HepG2 (cell line): Measurements from ENCODE around the gene NAT10. TPM values are rescaled to one million over a fixed set of nuclear protein-coding genes. Genes with fewer than 3 reads are reported as not detected.

Experiments used
- ATAC-seq: fragments of 200-7000 bp; cut with Tn5 transposase; 3 replicates; pipeline ENCODE4 v1.9.1; 2020; ENCODE audit warnings: mild to moderate bottlenecking, moderate library complexity
- BruUV-seq: library from RNA; stranded (reverse); fragments of 400-500 nt; replicated peaks from 2 replicates; lab custom pipeline; 2021; lab: Mats Ljungman, UMichigan
- CTCF ChIA-PET: fragments of 300-600 bp; formaldehyde crosslinking; extraction: SDS; loops from one replicate; lab custom pipeline; 2021; ENCODE audit warnings: low total read pairs, inconsistent platforms, low intra/inter-chr PET ratio; lab: Yijun Ruan, JAX
- POLR2A ChIA-PET: fragments of 350-600 bp; sonication (Branson Sonifier 250); formaldehyde crosslinking; loops from one replicate; lab custom pipeline; 2020; ENCODE audit warnings: antibody characterized with exemption, inconsistent platforms; lab: Yijun Ruan, JAX
- DNase-seq: peaks from one replicate; pipeline ENCODE4 v3.0.0-alpha.2; 2015; ENCODE audit warnings: low spot score
- FAIRE-seq: peaks from 3 replicates; lab custom pipeline; 2011; peaks lifted over from hg19 to GRCh38; lab: Jason Lieb, UNC
- H2AFZ ChIP-seq: one replicate; pipeline ENCODE4 v1.6.1; 2011; ENCODE audit warnings: low read length, inconsistent platforms
- H3K27ac ChIP-seq: fragments of 300-600 bp; 3 replicates; pipeline ENCODE4 v1.8.0; 2011; ENCODE audit warnings: mixed run types, mild to moderate bottlenecking, mixed read lengths, low read length, inconsistent platforms; ENCODE audit not compliant: insufficient read depth; ENCODE audit errors: extremely low read length
- H3K27me3 ChIP-seq, 2 experiments: fragments of 200-600 bp in 1 of 2; 2 replicates in 1 of 2; 3 replicates in 1 of 2; pipeline versions ENCODE4 v1.6.0 to v1.8.0; 2011; ENCODE audit warnings: low read length in 2 of 2, mild to moderate bottlenecking in 2 of 2, moderate library complexity in 2 of 2, inconsistent platforms in 1 of 2; ENCODE audit not compliant: insufficient read depth in 2 of 2, control insufficient read depth in 1 of 2
- H3K36me3 ChIP-seq, 2 experiments: fragments of 200-600 bp in 1 of 2; replicated peaks in 1 of 2; 2 replicates in 1 of 2; 3 replicates in 1 of 2; pipeline versions ENCODE4 v1.5.1 to v1.8.0; 2011; ENCODE audit warnings: low read length in 2 of 2, inconsistent platforms in 1 of 2; ENCODE audit not compliant: insufficient read depth in 2 of 2, control insufficient read depth in 1 of 2
- H3K4me1 ChIP-seq: 2 replicates; pipeline ENCODE4 v1.5.1; 2012; ENCODE audit warnings: low read length, inconsistent platforms; ENCODE audit not compliant: insufficient read depth
- H3K4me2 ChIP-seq: 2 replicates; pipeline ENCODE4 v1.6.0; 2011; ENCODE audit warnings: low read depth, low read length, inconsistent platforms
- H3K4me3 ChIP-seq, 3 experiments: fragments of 200-600 bp in 1 of 3; sonication (generic), shearing (Covaris generic) in 1 of 3; replicated peaks in 1 of 3; 2 replicates each; pipeline ENCODE4 v1.5.1; 2011 to 2016; ENCODE audit warnings: low read length in 3 of 3, inconsistent platforms in 2 of 3, low read depth in 2 of 3, mild to moderate bottlenecking in 2 of 3, control low read depth in 1 of 3, mixed read lengths in 1 of 3; ENCODE audit not compliant: insufficient read depth in 1 of 3
- H3K79me2 ChIP-seq: one replicate; pipeline ENCODE4 v1.6.1; 2011; ENCODE audit warnings: low read length, inconsistent platforms; ENCODE audit not compliant: insufficient read depth
- H3K9ac ChIP-seq: 2 replicates; pipeline ENCODE4 v1.6.0; 2011; ENCODE audit warnings: mild to moderate bottlenecking, low read depth, low read length, inconsistent platforms; ENCODE audit not compliant: insufficient read depth
- H3K9me3 ChIP-seq: 2 replicates; pipeline ENCODE4 v1.5.1; 2012; ENCODE audit warnings: mild to moderate bottlenecking, low read length
- H4K20me1 ChIP-seq: 2 replicates; pipeline ENCODE4 v1.6.0; 2011; ENCODE audit warnings: inconsistent platforms, mild to moderate bottlenecking, low read length, moderate library complexity; ENCODE audit not compliant: insufficient read depth
- ARNT2 ChIP-seq: sonication (generic); formaldehyde crosslinking; IDR thresholded peaks from 2 replicates; pipeline ENCODE4 v1.8.0; 2022; ENCODE audit warnings: mild to moderate bottlenecking, low read depth, missing genetic modification reagents, moderate library complexity
- BORCS8-MEF2B ChIP-seq: sonication (generic); formaldehyde crosslinking; IDR thresholded peaks from 2 replicates; pipeline ENCODE4 v1.8.0; 2022; ENCODE audit warnings: mild to moderate bottlenecking, missing genetic modification reagents
- FOXA3 ChIP-seq: IDR thresholded peaks from 2 replicates; pipeline ENCODE4 v1.6.1; 2016; ENCODE audit warnings: missing genetic modification reagents, missing compliant biosample characterization
- HIC2 ChIP-seq: sonication (generic); formaldehyde crosslinking; IDR thresholded peaks from 2 replicates; pipeline ENCODE4 v1.9.0; 2022; ENCODE audit warnings: low read depth, missing genetic modification reagents
- MEIS2 ChIP-seq: sonication (generic); formaldehyde crosslinking; IDR thresholded peaks from 2 replicates; pipeline ENCODE4 v1.9.0; 2021; ENCODE audit warnings: mild to moderate bottlenecking, missing genetic modification reagents
- MTA3 ChIP-seq: sonication (generic); formaldehyde crosslinking; IDR thresholded peaks from 2 replicates; pipeline ENCODE4 v1.4.0; 2020; ENCODE audit warnings: missing genetic modification reagents
- NR3C1 ChIP-seq: sonication (generic); formaldehyde crosslinking; IDR thresholded peaks from 2 replicates; pipeline ENCODE4 v1.4.0; 2020; ENCODE audit warnings: missing genetic modification reagents
- RFX5 ChIP-seq: IDR thresholded peaks from 2 replicates; pipeline ENCODE4 v1.6.1; 2011; ENCODE audit warnings: low read depth, low read length, improper control_type of control experiment
- SOX5 ChIP-seq: IDR thresholded peaks from 2 replicates; pipeline ENCODE4 v1.6.1; 2016; ENCODE audit warnings: borderline replicate concordance
- ZFP36 ChIP-seq: fragments of 150-350 bp; IDR thresholded peaks from 2 replicates; pipeline ENCODE4 v1.6.1; 2018; ENCODE audit warnings: borderline replicate concordance, low read length, low read depth; ENCODE audit not compliant: partially characterized antibody
- ZNF639 ChIP-seq: conservative IDR thresholded peaks from 2 replicates; pipeline ENCODE4 v1.6.1; 2018; ENCODE audit warnings: missing genetic modification reagents
- ZNF720 ChIP-seq: sonication (generic); formaldehyde crosslinking; IDR thresholded peaks from 2 replicates; pipeline ENCODE4 v1.4.0; 2020; ENCODE audit warnings: missing genetic modification reagents
- ZNF878 ChIP-seq: sonication (generic); formaldehyde crosslinking; IDR thresholded peaks from 2 replicates; pipeline ENCODE4 v1.8.1; 2023; ENCODE audit warnings: mild to moderate bottlenecking, missing genetic modification reagents, moderate library complexity
- WGBS: methylation state at CpG from one replicate; pipeline ENCODE4 v1.1.6; 2017; ENCODE audit warnings: low lambda C conversion rate; 5-methylcytosine and 5-hydroxymethylcytosine counted together
- in situ Hi-C: cut with HindIII; loops from 2 replicates; pipeline ENCODE4 v1.10.0; 2017; ENCODE audit warnings: low pct_unique_long_range_greater_than_20kb; ENCODE audit not compliant: extremely low pct_ligation_motif_present
- intact Hi-C: fragments of 100-400 bp; cut with micrococcal nuclease; formaldehyde crosslinking; loops from one replicate; pipeline ENCODE4 v1.10.0; 2022; ENCODE audit not compliant: unreplicated experiment
- polyA plus RNA-seq, 8 experiments: library from polyadenylated mRNA; depleted of rRNA in 3 of 8; stranded (reverse) in 7 of 8; unstranded in 1 of 8; fragments of >200 nt; fragmentation: Illumina TruSeq in 4 of 8; extraction: Trizol in 4 of 8; gene quantifications; 2 replicates each; pipeline versions ENCODE4 v1.2.1 to v1.2.3, GENCODE V29; 2011 to 2016; ENCODE audit warnings: low read depth in 4 of 8, missing spikeins in 1 of 8, mixed read lengths in 1 of 8; ENCODE audit not compliant: insufficient read depth in 1 of 8
- total RNA-seq, 5 experiments: library from RNA; depleted of rRNA; stranded (reverse); fragments of >200 nt; fragmentation: Illumina TruSeq; extraction: Trizol; gene quantifications; 2 replicates each; pipeline ENCODE4 v1.2.3, GENCODE V29; 2016; ENCODE audit warnings: low read depth in 1 of 5
- TF ChIP-seq, protein P1 (sequence below): IDR thresholded peaks from 2 replicates; pipeline ENCODE4 v1.6.1; 2016; ENCODE audit warnings: low read depth, control low read depth
- TF ChIP-seq, protein P2 (sequence below): sonication (generic); formaldehyde crosslinking; IDR thresholded peaks from 2 replicates; pipeline ENCODE4 v1.8.0; 2022; ENCODE audit warnings: mild to moderate bottlenecking, missing genetic modification reagents, moderate library complexity

Gene NAT10
- total and polyA plus RNA-seq, 2 of the 13 experiments (the other 11 are each of a cell fraction or from before 2014, with no cell fraction given), result 33.9 to 51.9 TPM

GRCh38 chr11:34139346-34139745, 33.9 kb downstream of the NAT10 start (continued):
- TF ChIP-seq HIC2 (CRISPR knock-in tag), result no peak
- TF ChIP-seq ZNF878 (CRISPR knock-in tag), result no peak
- no peak for TF ChIP-seq RFX5
- no peak for TF ChIP-seq MEIS2 (CRISPR knock-in tag)
- no peak for TF ChIP-seq ZFP36
- no peak for TF ChIP-seq MTA3 (CRISPR knock-in tag)
- no peak for TF ChIP-seq SOX5 (CRISPR knock-in tag)
- no peak for TF ChIP-seq FOXA3
- no peak for TF ChIP-seq ARNT2 (CRISPR knock-in tag)
- no peak for TF ChIP-seq BORCS8-MEF2B (CRISPR knock-in tag)
- TF ChIP-seq, protein P1, sequence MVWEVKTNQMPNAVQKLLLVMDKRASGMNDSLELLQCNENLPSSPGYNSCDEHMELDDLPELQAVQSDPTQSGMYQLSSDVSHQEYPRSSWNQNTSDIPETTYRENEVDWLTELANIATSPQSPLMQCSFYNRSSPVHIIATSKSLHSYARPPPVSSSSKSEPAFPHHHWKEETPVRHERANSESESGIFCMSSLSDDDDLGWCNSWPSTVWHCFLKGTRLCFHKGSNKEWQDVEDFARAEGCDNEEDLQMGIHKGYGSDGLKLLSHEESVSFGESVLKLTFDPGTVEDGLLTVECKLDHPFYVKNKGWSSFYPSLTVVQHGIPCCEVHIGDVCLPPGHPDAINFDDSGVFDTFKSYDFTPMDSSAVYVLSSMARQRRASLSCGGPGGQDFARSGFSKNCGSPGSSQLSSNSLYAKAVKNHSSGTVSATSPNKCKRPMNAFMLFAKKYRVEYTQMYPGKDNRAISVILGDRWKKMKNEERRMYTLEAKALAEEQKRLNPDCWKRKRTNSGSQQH (CRISPR knock-in tag), result no peak
- TF ChIP-seq, all 625 proteins: peak for 0

DNA sequence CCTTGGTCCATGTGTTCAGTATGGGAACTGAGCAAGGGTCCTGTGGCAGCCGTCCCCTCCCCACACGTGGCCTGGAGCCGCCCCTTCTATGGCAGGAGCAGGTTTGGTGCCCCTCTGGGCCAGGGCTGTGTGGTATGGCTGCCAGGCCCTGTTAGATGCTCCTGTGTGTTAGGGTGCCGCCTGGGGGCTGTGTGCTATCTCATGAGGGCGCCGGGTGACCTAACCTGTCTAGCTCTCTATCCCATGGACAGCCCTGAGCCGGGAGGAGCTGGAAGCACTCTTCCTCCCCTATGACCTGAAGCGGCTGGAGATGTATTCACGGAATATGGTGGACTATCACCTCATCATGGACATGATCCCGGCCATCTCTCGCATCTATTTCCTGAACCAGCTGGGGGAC, 34.7 kb downstream of the NAT10 start:
- Histone ChIP-seq H3K9me3 (no peaks in the 10 kb centered on the region), H2AFZ (no peak overlapping the region), H3K27ac (no peak overlapping the region), H3K9ac (no peak overlapping the region), H3K4me1 (no peaks in the 10 kb centered on the region), H3K27me3 (no peaks in the 10 kb centered on the region), H3K36me3 (peaks cover 49 to 86% of the 10 kb centered on the region in 2 experiments), H4K20me1 (no peaks in the 10 kb centered on the region), H3K4me2 (no peak overlapping the region), H3K4me3 (no peak overlapping the region), H3K79me2 (no peaks in the 10 kb centered on the region)
- intact Hi-C loops (no loop called here), in situ Hi-C loops (no loop called here)
- WGBS, result 100% methylated on average over 4 of the region's 11 CpGs
- DNase-seq, result no peak
- ChIA-PET POLR2A (no interaction called here), CTCF (no interaction called here)
- no peak for FAIRE-seq
- no TSS peak for BruUV-seq
- no peak for ATAC-seq
- TF ChIP-seq NR3C1 (CRISPR knock-in tag), result no peak
- no peak for TF ChIP-seq ZNF720 (CRISPR knock-in tag)
- TF ChIP-seq ZNF639, result no peak
- TF ChIP-seq, protein P2, sequence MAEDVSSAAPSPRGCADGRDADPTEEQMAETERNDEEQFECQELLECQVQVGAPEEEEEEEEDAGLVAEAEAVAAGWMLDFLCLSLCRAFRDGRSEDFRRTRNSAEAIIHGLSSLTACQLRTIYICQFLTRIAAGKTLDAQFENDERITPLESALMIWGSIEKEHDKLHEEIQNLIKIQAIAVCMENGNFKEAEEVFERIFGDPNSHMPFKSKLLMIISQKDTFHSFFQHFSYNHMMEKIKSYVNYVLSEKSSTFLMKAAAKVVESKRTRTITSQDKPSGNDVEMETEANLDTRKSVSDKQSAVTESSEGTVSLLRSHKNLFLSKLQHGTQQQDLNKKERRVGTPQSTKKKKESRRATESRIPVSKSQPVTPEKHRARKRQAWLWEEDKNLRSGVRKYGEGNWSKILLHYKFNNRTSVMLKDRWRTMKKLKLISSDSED, result no peak
